GM12874 (cell line): ENCODE results near the gene PRDX6.
A peak's percentile ranks its signal among the peaks of the same experiment; 100 is the strongest.

ENCODE experiments used
- TF ChIP-seq, protein P1 (sequence below): IDR thresholded peaks from 2 replicates; pipeline ENCODE4 v1.5.1; 2011; ENCODE audit warnings: low read depth, mild to moderate bottlenecking, control low read depth, low read length, moderate library complexity; ENCODE audit not compliant: insufficient read depth

Gene PRDX6, protein sequence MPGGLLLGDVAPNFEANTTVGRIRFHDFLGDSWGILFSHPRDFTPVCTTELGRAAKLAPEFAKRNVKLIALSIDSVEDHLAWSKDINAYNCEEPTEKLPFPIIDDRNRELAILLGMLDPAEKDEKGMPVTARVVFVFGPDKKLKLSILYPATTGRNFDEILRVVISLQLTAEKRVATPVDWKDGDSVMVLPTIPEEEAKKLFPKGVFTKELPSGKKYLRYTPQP

DNA sequence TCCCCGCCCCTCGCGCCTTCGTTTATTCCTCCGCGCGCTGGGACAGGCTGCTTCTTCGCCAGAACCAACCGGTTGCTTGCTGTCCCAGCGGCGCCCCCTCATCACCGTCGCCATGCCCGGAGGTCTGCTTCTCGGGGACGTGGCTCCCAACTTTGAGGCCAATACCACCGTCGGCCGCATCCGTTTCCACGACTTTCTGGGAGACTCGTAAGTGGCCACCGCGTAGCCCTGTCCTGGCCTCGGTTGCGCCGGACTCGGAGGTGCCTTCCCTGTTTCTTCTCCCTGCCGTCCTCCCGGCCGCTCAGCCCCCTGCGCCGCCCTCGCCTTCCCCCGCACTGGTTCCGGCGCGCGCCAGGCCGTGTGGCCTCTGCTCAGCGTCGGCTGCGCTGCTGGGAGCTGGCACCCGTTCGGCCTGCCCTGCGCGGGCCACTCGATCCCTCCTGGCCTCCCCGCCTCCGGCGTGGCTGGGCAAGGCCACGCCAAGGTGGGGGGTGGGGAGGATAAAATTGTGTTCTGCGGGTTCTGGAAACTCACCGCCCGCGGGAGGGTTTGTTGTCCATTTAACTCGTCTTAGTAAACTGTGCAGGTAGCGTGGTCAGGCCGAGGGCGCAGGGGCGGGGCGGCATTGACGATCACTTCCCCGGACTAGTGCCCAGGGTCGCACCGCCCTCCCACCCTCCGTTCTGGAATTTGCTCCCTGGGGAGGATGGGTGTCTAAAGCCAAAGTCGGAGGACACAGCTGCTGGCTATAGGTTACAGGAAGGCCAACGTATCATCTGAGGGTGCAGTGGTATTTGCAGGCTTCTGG lies at the start of gene PRDX6:
Gene PRDX6, plus strand, starts transcription at position 50 of the 808 bp plus-strand sequence. Its CDS starts 63 bp downstream, at position 113.
- TF ChIP-seq, protein P1, sequence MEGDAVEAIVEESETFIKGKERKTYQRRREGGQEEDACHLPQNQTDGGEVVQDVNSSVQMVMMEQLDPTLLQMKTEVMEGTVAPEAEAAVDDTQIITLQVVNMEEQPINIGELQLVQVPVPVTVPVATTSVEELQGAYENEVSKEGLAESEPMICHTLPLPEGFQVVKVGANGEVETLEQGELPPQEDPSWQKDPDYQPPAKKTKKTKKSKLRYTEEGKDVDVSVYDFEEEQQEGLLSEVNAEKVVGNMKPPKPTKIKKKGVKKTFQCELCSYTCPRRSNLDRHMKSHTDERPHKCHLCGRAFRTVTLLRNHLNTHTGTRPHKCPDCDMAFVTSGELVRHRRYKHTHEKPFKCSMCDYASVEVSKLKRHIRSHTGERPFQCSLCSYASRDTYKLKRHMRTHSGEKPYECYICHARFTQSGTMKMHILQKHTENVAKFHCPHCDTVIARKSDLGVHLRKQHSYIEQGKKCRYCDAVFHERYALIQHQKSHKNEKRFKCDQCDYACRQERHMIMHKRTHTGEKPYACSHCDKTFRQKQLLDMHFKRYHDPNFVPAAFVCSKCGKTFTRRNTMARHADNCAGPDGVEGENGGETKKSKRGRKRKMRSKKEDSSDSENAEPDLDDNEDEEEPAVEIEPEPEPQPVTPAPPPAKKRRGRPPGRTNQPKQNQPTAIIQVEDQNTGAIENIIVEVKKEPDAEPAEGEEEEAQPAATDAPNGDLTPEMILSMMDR: no peak

DNA sequence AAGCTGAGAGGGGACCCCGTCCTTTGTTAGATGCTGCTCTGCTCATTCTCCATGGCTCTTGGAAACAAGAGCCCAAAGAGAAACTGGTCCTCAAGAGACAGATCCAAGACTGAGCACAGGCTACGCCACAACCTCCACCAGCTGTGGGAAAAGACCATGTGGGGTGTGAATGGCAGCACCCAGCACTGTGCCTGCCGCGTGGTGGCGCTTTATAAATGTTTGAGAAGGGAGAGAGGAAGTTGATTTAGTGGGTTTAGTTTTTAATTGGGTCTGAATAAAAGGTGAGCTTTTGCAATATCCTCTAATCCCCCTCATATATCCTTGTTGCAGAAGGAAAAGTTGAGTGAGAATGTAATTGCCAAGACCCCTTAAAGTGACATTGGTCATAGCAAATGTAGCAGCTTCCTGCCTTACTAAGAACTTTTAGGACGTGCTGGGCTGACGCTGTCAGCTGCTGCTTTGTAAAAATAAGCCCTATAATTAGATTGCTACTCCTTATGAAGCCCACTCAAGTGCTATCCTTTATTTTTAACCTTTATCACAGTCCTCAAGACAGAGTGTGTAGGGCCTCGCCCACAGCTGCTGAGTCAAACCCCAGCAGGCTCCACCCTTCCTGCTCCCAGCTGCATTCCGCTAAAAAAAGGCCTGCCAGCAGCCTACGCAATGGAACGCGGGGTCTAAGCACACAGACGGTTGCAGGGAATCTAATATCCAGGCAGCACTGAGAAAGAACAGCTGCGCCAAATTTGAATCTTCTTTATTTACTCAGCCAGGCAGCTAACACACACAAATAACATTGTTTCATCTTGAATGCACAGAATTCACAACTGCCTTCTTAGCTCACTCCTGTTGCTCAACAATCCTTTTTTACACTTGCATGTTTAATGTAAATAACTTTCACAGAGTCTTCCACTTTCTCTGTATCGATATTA lies 47.4 kb upstream of the PRDX6 start:
- TF ChIP-seq, protein P1: peak; percentile 77

DNA sequence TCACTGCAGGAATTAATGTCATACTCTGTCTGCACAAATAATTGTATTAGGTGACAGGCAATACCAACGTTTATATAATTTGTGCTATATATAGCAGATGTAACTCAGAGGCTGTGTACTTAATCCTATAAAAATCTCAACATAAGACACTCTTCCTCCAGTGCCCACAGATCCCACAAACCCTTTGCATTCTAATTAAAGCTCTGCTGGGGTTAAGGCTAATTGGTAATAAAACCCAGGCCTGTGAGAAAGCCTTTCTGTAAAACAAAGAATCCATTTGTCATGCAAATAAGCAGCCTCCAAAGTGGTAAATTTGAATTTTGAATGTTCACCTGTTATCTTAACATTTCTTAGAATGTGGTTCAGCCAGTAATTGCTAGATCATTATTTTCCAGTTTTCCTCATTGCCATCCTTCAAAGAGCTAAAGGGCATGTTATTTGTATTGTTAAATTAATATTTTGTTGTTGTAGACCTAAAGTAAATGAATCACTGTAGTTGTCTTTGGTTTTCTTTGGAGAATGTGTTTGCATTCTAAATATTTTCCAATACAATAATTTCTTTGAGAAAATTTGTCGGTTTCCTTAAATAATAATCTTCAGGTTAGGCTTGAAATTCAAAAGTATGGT lies 46.3 kb upstream of the PRDX6 start:
- TF ChIP-seq, protein P1: no peak

DNA sequence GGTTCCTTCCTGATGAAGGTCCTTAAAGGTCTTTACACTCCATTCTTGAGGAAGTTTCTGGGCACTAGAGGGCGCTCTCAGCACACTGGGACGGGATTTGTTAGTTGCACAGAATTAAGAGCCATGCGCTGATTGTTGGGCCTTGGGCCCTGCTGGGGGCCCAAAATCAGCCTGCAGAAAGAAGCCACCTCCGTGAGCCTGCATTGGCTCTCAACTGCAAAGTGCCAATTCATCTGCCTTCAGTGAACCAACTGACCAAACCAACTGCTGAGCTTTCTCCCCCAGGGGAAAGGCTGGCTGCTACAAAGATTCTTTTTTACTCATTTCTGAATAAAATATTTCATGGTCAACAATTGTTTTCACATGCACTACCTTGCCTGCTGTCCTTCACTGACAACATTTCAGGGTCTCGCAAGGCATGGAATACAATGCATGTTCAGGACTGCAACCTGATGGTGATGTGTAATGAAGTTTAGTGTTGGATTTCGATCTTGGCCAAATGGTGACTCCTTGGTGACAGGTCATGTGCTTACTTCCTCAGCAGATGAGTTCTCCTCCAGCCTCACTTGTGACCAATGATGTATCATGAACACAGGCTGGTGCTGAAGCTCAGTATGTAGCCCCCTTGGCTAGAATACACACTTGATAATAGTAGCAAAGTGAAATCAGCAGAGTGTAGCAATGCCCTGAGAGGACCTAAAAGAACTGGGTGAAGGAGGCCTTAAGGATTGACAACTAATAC lies 45.7 kb upstream of the PRDX6 start:
- TF ChIP-seq, protein P1: peak; percentile 76

DNA sequence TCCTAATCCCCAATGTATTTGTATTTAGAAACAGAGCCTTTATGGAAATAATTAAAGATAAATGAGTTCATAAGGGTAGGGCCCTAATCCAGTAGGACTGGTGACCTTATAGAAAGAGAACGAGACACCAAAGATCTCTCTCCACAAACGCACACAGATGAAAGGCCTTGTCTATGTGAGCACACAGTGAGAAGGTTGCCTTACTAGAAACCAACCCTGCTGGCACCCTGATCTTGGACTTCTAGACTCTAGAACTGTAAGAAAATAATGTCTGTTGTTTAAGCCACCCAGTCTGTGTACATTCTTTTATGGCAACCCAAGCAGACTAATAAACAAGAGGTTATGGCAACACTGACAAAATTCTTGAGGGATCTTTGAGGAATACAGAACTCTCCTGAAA lies 44.8 kb upstream of the PRDX6 start:
- TF ChIP-seq, protein P1: no peak

DNA sequence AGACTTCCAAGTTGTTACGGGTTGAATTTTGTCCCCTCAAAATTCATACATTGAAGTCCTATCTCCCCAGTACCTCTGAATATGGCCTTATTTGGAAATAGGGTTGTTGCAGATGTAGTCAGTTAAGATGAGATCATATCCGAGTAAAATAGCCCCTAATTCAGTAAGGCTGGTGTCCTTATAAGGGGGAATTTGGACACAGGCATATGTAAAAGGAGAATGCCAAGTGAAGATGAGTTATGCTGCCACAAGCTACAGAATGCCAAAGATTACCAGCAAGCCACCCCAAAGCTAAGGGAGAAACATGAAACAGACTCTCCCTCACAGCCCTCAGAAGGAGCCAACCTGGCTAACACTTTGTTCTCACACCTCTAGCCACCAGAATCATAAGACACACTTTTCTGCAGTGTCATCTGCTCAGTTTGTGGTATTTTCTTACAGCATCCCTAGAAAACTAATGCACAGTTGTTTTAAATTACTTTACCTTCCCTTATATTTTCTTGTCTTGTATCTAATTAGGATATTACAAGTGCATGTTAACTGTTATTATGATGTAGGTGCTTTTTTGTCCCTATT lies 43.3 kb upstream of the PRDX6 start:
- TF ChIP-seq, protein P1: no peak
